Stimulated activated CD4-positive, alpha-beta T cell treated with anti-CD3 and anti-CD28 coated beads, TNF-alpha, amount 100 ng/mL, for 1 hour (primary cell): ENCODE measurements around the gene TBRG4.
A peak's percentile ranks its signal among the peaks of the same experiment; 100 is the strongest.

Source experiments
- DNase-seq, 3 donors: peaks; one replicate each; pipeline ENCODE4 v3.0.0-alpha.2; 2020; ENCODE audit warnings: low read depth in 3 of 3, low spot score in 1 of 3

Gene TBRG4

DNA sequence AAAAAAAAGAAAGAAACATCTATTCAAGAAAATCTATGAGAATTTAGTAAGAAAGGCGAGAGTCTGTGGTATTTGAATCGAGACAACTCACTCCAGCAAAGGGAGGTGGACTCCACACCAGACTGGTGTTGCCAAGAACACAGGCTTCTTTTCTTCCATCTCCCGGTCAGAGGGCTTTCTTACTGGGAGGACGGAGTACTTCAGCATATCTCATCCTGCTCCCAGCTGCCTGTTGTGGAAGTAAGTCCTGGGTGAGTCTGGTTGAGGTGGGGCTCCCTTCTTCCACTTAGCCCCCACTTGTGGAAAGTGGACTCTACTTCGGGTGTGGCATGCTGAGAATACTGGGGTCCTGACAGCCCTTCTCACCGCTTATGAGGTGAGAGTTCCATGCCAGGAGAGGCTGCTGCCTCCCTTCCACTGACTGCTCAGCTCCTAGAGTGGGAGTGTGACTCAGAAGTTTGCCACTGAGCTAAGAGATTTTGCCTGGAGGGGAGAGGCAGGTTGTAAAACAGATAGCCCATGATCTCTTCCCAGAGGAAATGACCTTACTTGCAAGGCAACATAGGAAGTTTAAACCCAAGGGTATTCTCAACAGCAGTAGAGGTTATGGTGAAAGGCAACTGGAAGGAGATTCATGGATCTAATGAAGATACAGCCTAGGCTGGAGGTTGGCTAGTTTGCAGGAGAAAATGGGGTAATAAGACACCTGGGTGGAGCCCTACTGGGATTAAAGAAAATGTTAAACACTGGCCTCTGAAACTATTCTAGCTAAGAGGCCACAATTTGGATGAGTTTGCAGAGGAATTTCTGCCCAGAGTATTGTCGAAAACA, 19.2 kb downstream of the TBRG4 start:
- no peak for DNase-seq

DNA sequence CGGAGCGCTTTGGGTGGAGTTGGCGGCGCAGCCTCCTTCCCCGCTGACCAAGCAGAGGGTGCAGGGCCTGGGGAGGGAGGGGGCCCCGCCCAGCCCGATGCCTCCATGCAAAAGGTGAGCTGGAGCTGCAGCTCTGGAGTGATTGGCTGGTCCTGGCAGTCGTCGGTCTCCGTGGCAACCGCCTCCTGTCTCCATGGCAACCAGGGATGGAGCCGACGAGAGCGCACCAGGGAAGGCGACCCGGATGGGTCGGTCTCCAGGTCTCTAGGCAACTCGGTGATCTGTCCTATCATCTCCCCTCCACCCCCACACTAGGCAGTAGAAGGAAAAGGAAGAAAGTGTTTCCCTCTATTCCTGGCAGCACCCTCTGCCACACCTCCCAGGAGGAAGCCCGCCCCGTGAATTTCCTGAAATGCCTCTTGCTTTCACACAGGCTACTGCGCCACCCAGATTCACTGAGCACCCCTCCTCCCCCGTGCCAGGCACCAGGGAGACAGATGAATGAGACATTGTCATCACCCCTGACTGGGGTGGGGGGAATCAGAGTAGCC, 22.1 kb downstream of the TBRG4 start:
- peak in 1 of 3 donors; percentile 31 for DNase-seq

DNA sequence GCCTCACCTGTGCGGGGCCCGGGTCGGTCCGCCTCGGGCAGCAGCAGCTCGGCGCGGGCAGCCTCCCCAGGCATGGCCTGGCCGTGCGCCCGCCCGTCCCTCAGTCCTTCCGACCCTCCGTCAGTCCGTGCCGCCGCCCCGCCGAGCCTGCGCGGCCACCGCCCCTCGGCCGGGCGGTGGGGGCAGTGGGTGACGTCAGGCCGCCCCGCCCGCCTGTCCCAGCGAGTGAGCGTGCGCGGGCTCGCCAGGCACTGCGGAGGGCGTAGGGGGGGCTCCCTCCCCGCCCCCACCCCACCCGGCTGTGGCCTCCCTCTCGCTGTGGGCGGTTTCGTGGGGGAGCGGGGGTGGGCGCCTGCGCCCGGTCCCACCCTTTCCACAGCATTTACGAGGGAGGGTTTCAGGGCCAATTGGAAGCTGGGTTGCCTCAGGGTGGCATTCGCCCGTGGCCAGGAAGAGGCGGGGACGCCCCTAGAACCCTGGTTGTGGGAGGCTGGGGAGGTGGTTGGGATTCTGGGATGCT, 22.6 kb downstream of the TBRG4 start, which contains the start of gene NACAD:
Gene NACAD, minus strand, starts transcription at position 149 of the 520 bp plus-strand sequence. Its CDS starts 75 bp downstream, at position 74.
- DNase-seq: no peak

DNA sequence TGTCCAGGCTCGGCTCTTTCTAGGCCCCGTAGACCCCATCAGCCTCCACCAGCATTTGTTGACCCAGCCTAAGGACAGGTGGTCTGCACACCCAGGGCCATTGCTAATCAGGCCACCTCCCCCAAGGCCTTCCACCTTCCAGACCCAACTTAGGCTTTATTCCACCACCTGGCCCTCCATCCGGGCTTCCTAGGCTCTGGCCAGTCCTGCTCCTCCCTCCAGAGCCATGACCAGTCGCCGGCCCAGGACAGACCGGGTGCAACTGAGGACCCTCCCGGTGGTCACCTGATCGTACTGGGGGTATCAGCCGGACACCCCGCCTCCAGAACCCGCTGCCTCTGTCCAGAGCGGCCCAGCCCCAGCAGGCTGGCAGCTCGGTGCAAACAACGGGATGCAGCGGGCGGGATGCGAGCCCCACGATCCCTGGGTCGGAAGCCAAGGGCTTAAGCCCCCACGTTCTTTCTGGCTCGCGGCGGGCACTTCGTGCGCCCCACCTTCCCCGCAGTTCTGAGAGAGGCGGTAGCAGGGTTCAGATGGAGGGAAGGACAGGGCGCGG, 23.3 kb downstream of the TBRG4 start:
- no peak for DNase-seq

DNA sequence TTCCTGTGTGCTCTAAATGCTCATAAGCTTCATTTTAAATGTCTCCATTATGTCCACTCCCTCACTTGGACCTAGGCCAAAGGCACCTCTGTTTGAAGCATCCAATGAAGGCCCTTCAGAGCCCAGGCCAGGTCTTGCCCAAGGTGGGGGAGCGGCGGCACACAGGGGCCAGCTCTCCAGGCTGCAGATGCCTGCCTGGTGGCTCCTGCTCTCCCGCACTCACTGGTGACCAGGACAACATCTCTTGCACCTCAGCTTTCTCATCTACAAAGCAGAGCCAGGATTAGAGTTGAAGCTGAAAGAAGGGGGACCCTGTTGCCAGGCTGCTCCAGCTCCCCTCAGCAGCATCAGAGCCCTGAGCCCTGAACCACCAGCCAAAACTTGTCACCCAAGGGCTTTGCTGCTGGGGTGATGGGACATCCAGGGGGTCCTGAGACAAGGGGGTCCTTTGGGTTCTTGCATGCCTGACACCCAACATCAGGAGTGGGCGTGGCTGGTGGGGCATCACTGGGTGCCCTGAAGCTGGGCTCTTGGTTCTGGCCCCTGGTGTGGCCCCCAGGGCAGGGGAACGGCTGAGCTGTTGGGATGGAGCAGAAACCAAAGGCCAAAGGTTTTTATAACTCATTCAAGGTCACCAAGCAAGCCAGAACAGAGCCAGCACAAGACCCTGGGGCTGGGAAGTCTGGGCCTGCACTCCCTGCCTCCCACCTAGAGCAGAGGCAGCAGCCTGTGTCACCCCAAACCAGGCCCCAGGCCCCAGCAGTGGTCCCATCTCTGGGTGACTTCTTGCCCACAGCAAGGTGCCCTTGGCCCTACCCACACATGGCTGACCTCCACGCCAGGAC, 24.0 kb downstream of the TBRG4 start:
- no peak for DNase-seq

DNA sequence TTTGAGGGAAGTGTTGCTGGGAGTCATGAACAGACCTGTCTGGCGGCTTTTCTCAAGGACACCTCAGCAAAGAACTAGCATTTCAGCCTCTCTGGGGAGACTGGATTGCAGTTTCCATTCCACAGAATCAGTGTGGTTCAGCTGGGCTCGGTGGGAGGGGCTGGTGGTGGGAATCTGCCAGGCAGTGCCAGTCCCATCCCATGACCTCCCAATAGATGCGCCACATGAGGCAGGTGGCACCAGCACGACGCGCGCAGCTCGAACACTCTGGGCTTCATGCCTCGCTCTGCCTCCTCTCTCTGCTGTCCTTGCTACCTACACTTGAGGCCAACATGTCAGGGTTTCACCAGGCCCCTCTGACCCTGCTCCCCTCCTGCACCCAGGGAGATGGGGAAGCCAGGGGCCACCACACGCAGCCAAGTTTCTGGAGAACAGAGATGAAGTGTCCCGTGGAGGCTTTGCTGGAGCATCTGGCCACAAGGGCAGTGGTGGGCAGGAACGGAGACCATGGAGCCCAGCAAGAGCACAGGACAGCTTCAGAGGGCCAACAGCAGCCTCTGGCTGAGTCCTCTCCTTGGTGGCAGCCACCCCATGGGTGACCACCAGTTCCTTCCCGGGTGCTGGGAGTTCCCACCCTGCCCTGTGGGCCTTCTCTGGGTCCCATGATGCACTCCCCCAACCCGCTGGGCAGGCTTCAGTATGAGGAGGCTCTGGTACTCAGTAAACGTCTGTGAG, 25.0 kb downstream of the TBRG4 start:
- no peak for DNase-seq

DNA sequence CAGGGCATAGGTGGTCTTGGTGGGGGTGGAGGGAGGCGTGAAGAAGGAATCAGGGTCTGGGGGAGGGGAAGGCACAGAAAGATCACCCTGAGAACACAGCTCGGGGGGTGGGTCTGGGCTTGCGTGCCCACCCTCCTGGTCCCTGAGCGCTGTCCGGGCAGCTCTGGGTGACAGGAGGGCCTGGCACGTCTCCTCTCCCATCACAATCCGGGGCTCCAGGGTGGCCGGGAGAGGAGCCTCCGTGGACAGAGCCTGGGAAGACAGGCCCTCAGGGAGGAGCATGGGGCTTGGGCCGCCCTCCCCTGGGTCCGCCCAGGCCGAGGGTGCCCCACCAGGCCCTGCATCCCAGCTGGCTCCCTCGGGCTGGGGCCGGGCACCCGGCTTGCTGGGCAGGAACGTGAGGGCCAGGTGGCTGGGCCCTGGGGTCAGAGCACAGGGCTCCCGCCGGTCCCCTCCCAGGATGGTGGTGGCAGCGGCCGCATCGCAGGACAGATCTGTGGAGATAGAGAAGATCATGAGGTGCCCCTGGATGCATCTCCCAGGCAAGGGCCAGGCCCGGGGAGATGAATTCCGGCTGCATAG, 25.8 kb downstream of the TBRG4 start:
- DNase-seq: no peak

DNA sequence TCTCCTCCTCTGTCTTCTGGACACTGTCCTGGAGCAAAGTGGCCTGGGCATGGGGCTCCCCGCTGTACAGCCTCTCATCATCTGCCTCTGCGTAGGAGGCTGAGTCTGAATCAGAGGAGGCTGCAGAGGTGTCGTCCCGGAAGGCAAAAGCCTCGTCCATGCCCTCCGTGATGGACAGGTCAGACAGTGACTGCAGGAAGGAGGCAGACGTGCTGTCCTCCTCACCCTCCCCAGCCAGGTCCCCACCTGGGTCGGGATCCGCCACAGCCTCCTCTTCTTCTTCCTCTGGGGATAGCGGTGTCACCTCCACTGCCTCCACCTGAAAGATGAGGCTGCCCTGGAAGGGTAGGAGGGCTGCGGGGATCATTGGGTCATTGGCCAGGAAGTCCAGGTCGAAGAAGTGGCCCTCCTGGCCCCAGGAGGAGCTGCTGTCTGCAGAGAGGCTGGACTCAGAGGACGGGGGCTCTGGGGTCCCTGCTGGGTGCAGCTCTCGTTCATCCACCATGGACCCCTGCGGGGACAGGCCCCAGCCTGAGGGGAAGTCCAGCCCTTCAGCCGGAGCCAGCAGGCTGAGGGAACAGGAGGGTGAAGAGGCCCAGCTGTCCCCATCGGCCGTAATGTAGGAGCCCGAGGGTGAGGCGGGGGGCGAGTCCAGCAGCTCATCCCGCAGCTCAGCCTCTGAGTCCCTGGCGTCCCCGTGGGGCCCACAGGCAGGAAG, 26.4 kb downstream of the TBRG4 start:
- no peak for DNase-seq

DNA sequence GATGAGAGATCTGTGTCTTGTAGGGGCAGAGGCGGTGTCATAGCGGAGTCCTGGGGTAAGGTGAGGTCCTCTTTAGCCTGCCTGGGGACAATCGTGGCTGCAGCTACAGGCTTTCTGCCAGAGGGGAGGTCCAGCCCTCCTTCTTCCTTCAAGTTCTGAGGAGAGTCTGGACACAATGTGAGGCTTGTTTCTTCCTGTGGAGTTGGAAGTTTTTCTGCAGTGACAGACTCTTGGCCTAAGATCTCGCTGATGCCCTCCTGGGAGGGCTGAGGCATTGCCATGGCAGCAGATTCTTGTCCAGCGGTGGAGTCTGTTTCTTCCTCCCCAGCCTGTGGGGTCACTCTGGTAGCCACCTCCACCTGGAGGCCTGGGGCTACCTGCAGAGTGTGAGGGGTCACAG, 27.2 kb downstream of the TBRG4 start:
- DNase-seq: no peak

DNA sequence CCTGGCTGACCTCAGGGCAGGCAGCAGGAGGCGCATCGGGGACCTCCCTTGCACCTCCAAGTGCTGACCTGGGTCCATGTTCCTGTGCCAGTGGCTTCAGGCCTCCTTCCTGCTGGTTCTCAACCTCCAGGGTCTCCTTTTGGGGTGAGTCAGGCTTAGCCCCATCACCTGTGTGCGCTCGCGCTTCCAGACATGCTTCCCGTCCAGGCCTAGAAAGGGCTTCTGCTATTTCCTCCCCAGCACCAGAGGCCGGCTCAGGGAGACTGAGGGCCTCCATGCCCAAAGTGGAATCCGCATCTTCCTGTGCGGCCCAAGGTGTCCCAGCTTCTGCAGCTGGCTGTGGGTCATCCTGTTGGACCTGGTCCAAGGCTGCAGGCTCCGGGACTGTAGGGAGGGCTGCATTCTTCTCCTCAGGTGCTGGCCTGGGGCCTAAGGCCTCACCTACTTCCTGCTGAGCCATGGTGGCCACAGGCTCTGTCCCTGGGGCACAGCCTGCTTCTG, 28.6 kb downstream of the TBRG4 start:
- no peak for DNase-seq

DNA sequence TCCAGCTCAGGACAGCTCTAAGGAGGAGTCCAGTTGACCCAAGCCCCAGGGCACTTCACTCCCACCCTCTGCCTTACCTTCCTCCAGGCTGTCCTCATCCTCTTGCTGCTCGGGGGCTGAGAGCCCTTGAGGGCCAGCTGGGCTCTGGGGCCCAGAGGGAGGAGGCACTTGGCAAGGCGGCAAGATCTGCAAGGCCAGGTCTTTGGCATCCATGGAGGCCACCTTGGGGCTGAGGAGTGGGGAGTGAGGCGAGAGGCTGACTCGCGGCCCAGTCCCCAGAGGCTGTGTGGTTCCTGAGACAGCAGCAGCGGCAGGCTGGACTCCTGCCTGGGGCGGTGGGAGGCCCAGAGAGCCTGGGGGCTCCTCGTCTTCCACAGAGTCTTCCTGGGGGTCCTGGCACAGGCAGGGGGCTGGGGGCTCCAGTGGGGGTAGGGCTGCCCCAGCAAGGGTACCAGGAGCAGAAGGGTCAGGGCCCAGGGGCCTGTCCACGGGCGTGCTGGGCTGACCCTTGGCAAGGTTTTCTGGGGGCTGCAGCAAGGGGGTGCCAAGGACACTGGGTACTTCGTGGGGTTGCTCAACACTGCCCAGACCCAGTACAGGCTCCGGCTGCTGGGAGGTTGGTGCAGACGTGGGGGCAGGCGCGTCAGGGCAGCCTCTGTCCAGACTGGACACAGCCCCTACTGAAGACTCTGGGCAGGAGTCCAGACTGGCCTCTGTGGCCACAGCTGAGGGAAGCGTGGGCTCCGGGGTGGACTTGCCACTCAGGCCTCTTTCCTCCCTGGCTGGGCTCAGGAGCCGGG, 29.3 kb downstream of the TBRG4 start:
- no peak for DNase-seq

DNA sequence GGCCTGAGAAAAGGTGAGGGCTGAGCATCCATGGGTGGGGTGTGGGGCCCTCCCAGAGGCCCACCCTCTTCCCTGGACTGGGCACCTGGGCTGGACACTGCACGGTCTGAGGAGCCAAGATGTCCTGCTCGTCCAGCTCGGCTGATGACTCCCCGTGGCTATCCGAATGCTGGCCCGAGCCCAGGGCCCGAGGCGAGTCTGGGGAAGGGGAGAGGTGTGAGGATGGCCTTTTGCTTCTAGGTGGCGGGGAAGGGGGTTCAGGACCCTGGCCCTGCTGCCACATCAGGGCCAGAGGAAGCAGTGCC, 29.9 kb downstream of the TBRG4 start:
- DNase-seq: no peak

DNA sequence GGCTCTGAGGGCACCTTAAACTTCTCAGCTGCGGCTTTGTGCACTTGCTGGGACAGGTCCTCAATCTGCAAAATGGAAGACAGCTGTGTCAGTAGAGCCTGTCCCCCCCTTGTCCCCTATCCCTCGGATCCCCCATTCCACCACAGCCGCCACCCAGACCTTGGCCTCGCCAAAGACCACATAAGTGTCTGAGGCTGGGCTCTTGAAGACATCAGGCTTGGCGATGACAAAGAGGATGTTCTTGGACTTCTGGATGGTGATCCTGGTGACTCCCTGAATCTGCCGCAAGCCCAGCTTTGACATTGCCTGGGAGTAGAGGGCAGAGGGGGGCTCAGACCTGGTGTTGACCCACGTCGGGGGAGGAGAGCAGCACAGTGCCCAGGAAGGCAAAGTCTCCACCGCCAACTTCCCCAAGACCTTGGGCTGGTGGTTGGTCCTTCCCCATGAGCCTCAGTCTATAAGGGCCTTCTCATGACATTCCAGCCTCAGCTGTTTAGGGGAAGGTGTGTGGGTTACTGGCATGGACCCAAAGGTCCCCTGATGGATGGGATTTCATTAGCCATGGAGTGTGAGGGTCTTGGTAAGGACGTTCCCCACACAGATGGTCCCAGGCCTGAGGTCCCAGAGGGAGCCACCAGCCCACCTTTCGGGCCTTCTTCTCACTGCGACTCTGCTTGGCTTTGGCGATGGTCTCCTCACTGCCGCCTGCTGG, 30.4 kb downstream of the TBRG4 start:
- DNase-seq: no peak

DNA sequence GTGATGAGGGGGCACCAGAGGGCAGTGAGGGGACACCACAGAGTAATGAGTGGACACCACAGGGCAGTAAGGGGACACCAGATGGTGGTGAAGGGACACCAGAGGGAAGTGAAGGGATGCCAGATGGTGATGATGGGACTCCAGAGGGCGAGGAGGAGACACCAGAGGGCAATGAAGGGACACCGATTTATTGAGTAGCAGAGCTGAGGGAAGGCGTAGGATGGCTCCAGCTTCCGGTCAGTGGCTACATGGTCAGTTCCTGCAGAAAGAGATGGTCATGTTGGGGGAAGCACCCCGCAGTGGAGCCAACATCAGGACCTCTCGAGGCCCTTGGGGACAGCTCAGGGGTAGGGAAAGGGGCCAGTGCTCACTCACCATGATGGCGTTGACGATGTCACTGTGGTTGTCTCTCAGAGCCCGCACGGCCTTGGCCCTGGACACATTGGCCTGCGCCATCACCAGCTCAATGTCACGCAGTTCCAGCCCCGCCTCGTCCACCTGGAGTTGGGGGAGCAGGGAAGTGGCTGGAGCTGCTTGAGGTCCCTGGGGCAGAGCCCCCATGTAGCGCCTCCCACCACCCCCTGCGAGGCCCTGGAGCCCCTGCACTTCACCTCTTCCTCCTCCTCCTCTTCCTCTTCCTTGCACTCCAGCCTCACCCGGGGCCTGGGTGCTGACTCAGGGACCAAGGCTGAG, 31.1 kb downstream of the TBRG4 start:
- DNase-seq: no peak

DNA sequence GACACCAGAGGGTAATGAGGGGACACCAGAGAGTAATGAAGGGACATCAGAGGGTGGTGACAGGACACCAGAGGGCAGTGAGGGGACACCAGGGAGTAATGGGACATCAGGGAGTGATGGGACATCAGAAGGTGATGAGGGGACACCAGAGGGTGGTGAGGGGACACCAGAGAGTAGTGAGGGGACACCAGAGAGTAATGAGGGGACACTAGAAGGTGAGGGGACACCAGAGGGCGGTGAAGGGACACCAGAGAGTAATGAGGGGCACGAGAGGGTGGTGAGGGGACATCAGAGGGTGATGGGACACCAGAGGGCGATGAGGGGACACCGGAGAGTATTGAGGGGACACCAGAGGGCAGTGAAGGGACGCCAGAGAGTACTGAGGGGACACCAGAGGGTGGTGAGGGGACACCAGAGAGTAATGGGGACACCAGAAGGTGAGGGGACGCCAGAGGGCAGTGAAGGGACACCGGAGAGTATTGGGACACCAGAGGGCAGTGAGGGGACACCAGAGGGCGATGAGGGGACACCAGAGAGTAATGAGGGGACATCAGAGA, 33.3 kb downstream of the TBRG4 start:
- no peak for DNase-seq

DNA sequence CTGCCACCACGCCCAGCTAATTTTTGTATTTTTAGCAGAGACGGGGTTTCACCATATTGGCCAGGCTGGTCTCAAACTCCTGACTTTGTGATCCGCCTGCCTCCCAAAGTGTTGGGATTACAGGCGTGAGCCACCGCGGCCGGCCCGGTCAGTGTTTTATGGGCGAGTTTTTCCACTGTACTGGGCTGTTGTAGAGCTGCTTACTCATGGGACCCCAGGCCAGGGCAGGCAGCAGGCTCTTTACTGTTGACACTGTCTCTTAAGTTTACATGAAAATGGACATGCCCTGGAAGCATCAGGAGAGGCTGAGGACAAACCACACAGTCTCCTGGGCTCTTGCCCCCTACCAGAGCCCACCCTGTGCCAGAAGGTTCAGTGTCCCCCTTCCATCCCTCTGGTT, 33.9 kb downstream of the TBRG4 start:
- no peak for DNase-seq

DNA sequence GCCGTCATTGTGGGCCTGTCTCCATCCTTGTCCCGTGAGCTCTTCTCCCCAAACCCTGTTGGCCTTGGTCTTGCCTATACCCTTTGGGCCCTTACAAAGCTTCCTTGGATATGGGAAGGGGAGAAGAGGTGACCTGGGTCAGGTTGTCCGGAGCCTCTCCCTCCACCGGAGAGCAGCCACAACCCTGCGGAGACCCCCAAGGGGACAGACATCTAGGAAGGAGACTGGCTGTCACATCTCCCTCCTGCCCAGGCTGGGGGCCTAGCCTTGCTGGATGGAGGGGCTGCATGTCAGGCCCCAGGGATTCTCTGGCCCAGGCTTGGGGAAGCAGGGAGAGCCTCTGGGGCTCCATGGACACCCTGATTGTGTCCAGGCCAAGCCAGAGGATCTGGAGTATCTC, 34.6 kb downstream of the TBRG4 start:
- no peak for DNase-seq
